Gastroesophageal sphincter (tissue), 3 donors: Measurements from ENCODE around the gene CSTF1.

Experiments
- CTCF ChIP-seq, 4 experiments: fragments of 200-600 bp in 2 of 4; fragments of 450-650 bp in 2 of 4; sonication (generic) in 1 of 4; IDR thresholded peaks; one replicate each; pipeline ENCODE4 v1.5.1; 2017 to 2019; ENCODE audit warnings: antibody characterized with exemption in 4 of 4, mild to moderate bottlenecking in 2 of 4, moderate library complexity in 2 of 4
- EP300 ChIP-seq: sonication (generic); formaldehyde crosslinking; IDR thresholded peaks from one replicate; pipeline ENCODE4 v1.6.1; 2017; ENCODE audit warnings: antibody characterized with exemption, mild to moderate bottlenecking
- POLR2A ChIP-seq, 2 donors: fragments of 450-650 bp; IDR thresholded peaks; one replicate each; pipeline ENCODE4 v1.6.1; 2017; ENCODE audit warnings: antibody characterized with exemption in 2 of 2, mild to moderate bottlenecking in 2 of 2, moderate library complexity in 1 of 2
- POLR2AphosphoS5 ChIP-seq: sonication (generic); formaldehyde crosslinking; IDR thresholded peaks from one replicate; pipeline ENCODE4 v1.6.1; 2017; ENCODE audit warnings: antibody characterized with exemption

GRCh38 chr20:56428410-56428809 is 36.0 kb downstream of the CSTF1 start:
- TF ChIP-seq CTCF (IDR thresholded peaks at IDR 0.05) (no peak), POLR2A (IDR thresholded peaks at IDR 0.05) (no peak), POLR2AphosphoS5 (no peak), EP300 (no peak)
